ENCODE results near the gene SYCP2. TPM values are rescaled to one million over a fixed set of nuclear protein-coding genes. Genes with fewer than 3 reads are reported as not detected.

The SYCP2 gene
- total RNA-seq, 1 experiment from 2014 or later, result 0.70 TPM

- H4K5ac ChIP-seq (ENCODE audit: insufficient read length, low read depth, low read length), result no peak overlapping the region
- H3K9me3 ChIP-seq (ENCODE audit: control insufficient read depth, low read depth, low read length), result no peaks in the 10 kb centered on the region
- H3K79me1 ChIP-seq (ENCODE audit: insufficient read depth, low read depth, low read length, poor library complexity, severe bottlenecking), result no peaks in the 10 kb centered on the region
- H4K91ac ChIP-seq (ENCODE audit: insufficient read length, low read depth, low read length), result no peak overlapping the region
- no peaks in the 10 kb centered on the region for H4K20me1 ChIP-seq (ENCODE audit: control insufficient read depth, insufficient read depth, insufficient read length)
- H2BK12ac ChIP-seq (ENCODE audit: insufficient read length, low read depth, low read length), result no peak overlapping the region
- no peak overlapping the region for H3K27ac Mint-ChIP-seq
- no peak overlapping the region for H3K14ac ChIP-seq (ENCODE audit: insufficient read depth, low read length)
- no peaks in the 10 kb centered on the region for H3K9me3 Mint-ChIP-seq
- H2BK120ac ChIP-seq (ENCODE audit: low read depth, low read length, poor library complexity, severe bottlenecking), result no peak overlapping the region
- no peaks in the 10 kb centered on the region for H3K4me1 ChIP-seq (ENCODE audit: insufficient read depth, low read length)
- no peak for DNase-seq
- no peak overlapping the region for H3K4ac ChIP-seq (ENCODE audit: low read depth, low read length)
- H4K8ac ChIP-seq (replicated peaks; ENCODE audit: insufficient read length, low read depth, low read length), result no peak overlapping the region
- no peaks in the 10 kb centered on the region for H3K36me3 Mint-ChIP-seq (ENCODE audit: insufficient read depth in 1 of 3, low read depth in 3 of 3)
- no peak overlapping the region for H3K4me2 ChIP-seq (ENCODE audit: insufficient read depth, insufficient read length, low read length)
- no peak for TF ChIP-seq CTCF (conservative IDR thresholded peaks at IDR 0.05)
- H3K4me1 Mint-ChIP-seq, result peaks cover 0 to 8% of the 10 kb centered on the region in 2 experiments; a peak in 3 of 4 replicates
- H3K4me3 Mint-ChIP-seq, result no peak overlapping the region
- H2BK15ac ChIP-seq (ENCODE audit: low read depth, low read length), result no peak overlapping the region
- no peak overlapping the region for H3K9ac ChIP-seq (ENCODE audit: extremely low read depth, insufficient read length, low read length)
- H3K23me2 ChIP-seq (ENCODE audit: insufficient read length, low read depth, low read length, poor library complexity, severe bottlenecking), result peaks cover 3% of the 10 kb centered on the region
- no CpG with 5 or more reads among the region's 2 CpGs for WGBS (ENCODE audit: extremely low coverage, insufficient read length, low lambda C conversion rate)
- H2AFZ ChIP-seq (ENCODE audit: low read length), result no peak overlapping the region
- no peak overlapping the region for H3K27ac ChIP-seq (ENCODE audit: insufficient read length, low read depth, low read length)
- no peak overlapping the region for H2BK5ac ChIP-seq (ENCODE audit: insufficient read length, low read length)
- H2AK5ac ChIP-seq (ENCODE audit: insufficient read length, low read length), result no peak overlapping the region
- H3K79me2 ChIP-seq (ENCODE audit: insufficient read depth, low read length), result no peaks in the 10 kb centered on the region
- H3T11ph ChIP-seq (ENCODE audit: low read length), result no peak overlapping the region
- H3K23ac ChIP-seq (ENCODE audit: insufficient read length, low read depth, low read length), result no peak overlapping the region
- no peaks in the 10 kb centered on the region for H3K27me3 Mint-ChIP-seq (ENCODE audit: low read depth)
- H3K27me3 ChIP-seq (ENCODE audit: insufficient read depth, low read length), result no peaks in the 10 kb centered on the region
- no peak overlapping the region for H2BK20ac ChIP-seq (ENCODE audit: low read depth, low read length, poor library complexity, severe bottlenecking)
- no peak overlapping the region for H3K18ac ChIP-seq (ENCODE audit: insufficient read length, low read depth, low read length)
- H3K56ac ChIP-seq (ENCODE audit: insufficient read length, low read depth, low read length), result no peak overlapping the region
Observed at GRCh38 chr20:59961423-59961822, 28.0 kb upstream of the SYCP2 start.

Data from H9 (cell line).